DMS 273 treated with DMSO at 0.1 percent for 48 hours (cell line): ENCODE measurements around the gene ATP1B3.
A peak's percentile ranks its signal among the peaks of the same experiment; 100 is the strongest.
"Not testable (repeated sequence)": the region's sequence is repeated elsewhere in the genome, so short reads cannot be mapped to it uniquely, and the experiment has no call there.

Source experiments
- DNase-seq: peaks from one replicate; lab custom pipeline; 2025; lab: John Stamatoyannopoulos, UW

Gene ATP1B3

DNA sequence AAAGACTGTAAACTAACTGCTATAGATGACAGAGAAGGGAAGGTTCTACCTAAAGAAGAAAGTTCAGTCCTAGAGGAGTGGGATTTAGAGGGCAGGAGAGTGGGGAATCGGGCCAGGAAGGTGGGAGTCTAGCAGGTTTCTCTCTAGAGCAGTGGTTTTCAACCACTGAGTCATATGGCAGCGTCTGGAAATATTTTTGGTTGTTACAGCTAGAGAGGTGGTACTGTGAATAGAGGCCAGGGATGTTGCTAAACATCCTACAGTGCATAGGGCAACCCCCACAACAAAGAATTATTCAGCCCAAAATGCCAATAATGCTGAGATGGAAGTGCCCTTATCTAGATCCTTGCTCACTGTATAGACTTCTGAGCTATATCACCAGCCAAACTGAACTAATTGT is 28.7 kb downstream of the ATP1B3 start:
- DNase-seq = no peak

DNA sequence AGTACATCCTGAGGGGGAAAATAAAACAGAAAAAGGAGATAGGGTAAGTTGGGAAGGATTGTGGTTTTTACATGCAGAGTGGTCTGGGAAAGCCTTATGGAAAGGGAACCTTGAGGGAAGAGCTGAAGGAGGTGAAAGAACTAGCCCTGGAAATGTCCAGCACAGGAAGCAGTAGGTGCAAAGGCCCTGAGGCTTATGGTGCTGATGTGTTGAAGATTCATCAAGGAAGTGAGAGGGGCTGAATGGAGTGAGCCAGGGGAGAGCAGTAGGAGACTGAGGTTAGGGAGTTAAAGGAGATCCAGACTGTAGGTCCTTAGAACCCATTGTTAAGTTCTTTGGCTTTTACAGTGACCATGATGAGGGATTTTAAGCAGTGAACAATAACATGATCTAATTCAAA is 33.0 kb downstream of the ATP1B3 start:
- DNase-seq = no peak

GRCh38 chr3:141909986-141910385 is 33.5 kb downstream of the ATP1B3 start:
- DNase-seq = not testable (repeated sequence)

GRCh38 chr3:141913150-141913811 is 36.8 kb downstream of the ATP1B3 start:
- no peak for DNase-seq

DNA sequence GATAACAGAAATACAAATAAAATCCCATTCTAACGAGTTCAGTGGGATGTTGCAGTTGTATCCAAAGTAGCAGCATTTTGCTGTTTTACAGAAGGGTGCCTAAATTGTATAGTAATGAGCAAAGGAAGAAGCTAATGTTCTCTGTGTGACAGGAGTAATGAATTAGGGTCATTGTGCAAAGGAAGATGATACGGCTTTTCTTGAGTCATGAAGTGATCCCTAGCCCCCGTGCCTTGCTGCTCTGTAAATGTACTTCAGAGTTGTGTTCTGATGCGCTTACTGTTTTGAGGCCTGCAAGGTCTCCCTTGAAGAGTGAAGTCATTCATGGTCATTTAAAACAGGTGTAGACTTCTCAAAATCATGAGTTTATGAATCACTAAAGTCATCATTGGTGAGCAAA is 37.9 kb downstream of the ATP1B3 start:
- DNase-seq = no peak

GRCh38 chr3:141915016-141915415 is 38.6 kb downstream of the ATP1B3 start:
- DNase-seq = no peak

DNA sequence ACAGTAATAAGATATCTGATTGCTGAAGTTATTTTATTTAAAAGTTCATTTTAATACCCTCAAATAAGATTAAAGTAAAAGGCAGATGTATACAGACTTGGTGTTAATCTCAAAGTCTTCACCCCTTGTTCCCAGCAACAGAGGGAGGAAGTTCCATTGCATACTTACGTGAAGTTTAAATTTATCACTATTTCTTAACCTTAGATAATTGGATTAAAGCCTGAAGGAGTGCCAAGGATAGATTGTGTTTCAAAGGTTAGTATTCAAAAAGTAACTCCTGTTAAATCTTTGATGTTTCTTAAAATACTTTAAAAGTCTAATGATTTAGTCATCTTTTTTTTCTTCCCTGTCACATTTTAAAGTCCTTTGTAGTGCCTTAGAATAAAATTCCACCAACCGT is 39.3 kb downstream of the ATP1B3 start:
- DNase-seq = no peak

DNA sequence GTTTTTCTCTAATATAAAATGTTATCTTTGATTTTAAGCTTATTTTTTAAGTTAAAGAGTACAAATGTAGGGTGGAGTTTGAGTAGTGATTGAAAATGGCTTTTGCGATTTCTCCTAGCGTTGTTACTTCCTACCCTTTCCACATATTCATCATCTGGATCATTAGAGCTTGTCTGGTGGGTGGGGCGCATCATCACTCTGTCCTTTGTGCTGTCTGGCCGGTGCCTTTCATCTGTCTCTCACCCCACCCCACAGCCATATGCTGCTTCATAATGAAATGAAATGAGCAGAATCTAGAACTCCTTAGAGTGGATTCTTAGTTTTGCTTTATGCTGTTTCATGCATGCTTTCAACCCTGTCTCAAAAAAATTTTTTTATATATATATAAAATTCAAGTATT is 44.3 kb downstream of the ATP1B3 start:
- no peak for DNase-seq

- no peak for DNase-seq
Observed at GRCh38 chr3:141921316-141921715, 44.9 kb downstream of the ATP1B3 start.

GRCh38 chr3:141925677-141926076 is 49.2 kb downstream of the ATP1B3 start:
- DNase-seq = not testable (repeated sequence)

DNA sequence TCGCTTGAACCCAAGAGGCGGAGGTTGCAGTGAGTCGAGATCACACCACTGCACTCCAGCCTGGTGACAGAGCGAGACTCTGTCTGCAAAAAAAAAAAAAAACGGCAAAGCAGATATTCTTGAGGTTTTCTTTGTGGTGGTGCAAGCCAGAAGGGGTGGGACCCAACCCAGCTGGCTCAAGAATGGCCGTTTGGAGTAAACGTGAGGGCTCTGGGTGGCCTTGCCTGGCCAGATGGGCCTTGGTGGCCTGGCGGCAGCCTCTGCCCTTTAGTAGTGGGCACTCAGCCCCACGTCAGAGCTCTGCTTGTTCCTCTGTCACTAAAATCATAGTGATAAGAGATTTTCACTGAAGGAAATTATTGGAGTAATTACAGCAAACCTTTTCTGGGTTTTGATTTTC is 50.5 kb downstream of the ATP1B3 start:
- no peak for DNase-seq

GRCh38 chr3:141928631-141929270 is 52.3 kb downstream of the ATP1B3 start:
- no peak for DNase-seq

GRCh38 chr3:141929341-141929995 is 53.0 kb downstream of the ATP1B3 start:
- DNase-seq = no peak

DNA sequence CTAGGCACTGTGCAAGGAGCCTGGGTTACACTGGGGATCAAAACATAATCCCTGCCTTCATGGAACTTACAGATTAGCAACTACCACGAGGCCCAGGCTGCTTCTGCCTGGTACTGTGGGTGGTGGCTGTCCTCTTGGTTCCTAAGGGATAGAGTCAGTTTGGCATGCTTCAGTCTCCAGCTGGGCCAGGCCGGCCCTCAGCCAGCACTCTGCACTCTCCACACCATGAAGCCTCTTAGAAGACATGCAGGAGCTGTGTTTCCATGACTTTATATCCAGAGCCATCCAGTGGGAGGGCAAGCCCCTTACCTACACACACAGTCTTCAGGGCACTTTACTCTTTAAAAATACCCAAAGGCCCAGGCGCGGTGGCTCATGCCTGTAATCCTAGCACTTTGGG is 54.4 kb downstream of the ATP1B3 start:
- no peak for DNase-seq

GRCh38 chr3:141933421-141934300 is 57.2 kb downstream of the ATP1B3 start:
- peak; percentile 42 for DNase-seq

- no peak for DNase-seq
Observed at GRCh38 chr3:141934354-141934753, 57.9 kb downstream of the ATP1B3 start.

DNA sequence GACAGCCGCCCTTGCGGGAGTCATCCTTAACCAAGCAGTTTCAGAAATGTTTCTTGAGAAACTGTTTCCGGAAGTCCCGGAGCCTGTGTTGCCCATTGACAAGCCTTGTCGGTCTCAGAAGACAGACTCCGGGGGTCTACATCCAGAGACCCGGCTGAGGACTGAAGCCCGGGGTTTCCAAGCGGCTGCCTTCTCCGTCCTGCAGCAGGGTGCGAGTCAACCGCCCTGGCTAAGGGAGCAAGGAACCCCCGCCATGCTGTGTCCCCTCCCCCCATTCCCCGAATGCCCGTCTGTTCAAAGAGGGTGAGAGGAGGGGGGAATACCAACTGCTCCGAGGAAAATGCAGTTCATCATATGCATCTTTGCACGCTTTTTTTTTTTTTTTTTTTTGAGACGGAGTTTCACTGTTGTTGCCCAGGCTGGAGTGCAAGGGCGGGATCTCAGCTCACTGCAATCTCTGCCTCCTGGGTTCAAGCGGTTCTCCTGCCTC is 61.6 kb downstream of the ATP1B3 start:
- no peak for DNase-seq

DNA sequence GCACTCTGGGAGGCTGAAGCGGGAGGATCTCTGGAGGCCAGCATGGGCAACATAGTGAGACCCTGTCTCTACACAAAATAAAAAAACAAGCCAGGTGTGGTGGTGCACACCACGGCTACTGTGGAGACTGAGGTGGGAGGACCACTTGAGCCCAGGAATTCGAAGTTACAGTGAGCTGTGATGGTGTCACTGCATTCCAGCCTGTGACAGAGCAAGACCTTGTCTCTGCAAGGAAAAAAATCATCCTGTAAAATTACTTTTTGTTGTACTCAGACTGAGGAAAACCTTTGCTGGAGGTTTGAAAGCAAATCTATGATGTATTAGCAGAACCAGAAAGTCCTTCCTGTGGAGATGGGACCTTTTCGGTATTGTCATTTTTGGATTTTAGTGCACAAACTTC is 63.3 kb downstream of the ATP1B3 start:
- no peak for DNase-seq

GRCh38 chr3:141940194-141940776 is 63.8 kb downstream of the ATP1B3 start:
- peak; percentile 92 for DNase-seq

DNA sequence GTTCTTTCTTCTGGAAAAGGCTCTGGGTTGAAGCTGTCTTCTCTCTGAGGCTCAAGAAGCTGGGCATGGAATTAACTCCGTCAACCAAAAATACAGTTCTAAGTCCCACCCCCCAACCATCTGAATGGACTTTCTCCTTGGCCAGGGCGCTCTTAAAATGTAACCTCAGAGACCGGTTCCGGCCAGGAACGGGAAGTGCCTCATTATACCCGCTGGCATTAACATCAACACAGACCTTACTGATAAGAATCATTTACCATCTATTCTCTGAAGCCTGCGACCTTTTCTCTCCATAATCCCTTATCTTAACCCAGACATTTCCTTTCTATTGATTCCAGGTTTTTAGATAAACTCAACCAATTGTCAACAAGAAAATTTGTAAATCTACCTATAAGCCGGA is 64.7 kb downstream of the ATP1B3 start:
- DNase-seq = no peak

- no peak for DNase-seq
Observed at GRCh38 chr3:141942006-141942405, 65.6 kb downstream of the ATP1B3 start.
